Gastroesophageal sphincter (tissue), 4 donors: ENCODE measurements around the gene ZNF681. TPM values are rescaled to one million over a fixed set of nuclear protein-coding genes. Genes with fewer than 3 reads are reported as not detected.
"Not testable (repeated sequence)": the region's sequence is repeated elsewhere in the genome, so short reads cannot be mapped to it uniquely, and the experiment has no call there.

Source experiments
- ATAC-seq: fragments of 150-250 bp; one replicate; pipeline ENCODE4 v1.9.1; 2016; ENCODE audit warnings: mild to moderate bottlenecking, moderate library complexity
- H3K27ac ChIP-seq, 4 donors: fragments of 200-600 bp; sonication (generic) in 3 of 4; 1 replicate in 3 of 4; 2 replicates in 1 of 4; pipeline ENCODE4 v1.5.1; 2016 to 2019
- H3K27me3 ChIP-seq: fragments of 200-600 bp; sonication (generic); one replicate; pipeline ENCODE4 v1.5.1; 2019
- H3K36me3 ChIP-seq, 2 donors: fragments of 200-600 bp; sonication (generic); one replicate each; pipeline ENCODE4 v1.5.1; 2019; ENCODE audit warnings: control low read depth in 1 of 2
- H3K4me1 ChIP-seq, 3 donors: fragments of 200-600 bp; sonication (generic); 1 replicate in 2 of 3; 2 replicates in 1 of 3; pipeline ENCODE4 v1.5.1; 2016 to 2019; ENCODE audit warnings: control low read depth in 2 of 3
- H3K4me3 ChIP-seq, 2 donors: fragments of 200-600 bp; sonication (generic); one replicate each; pipeline ENCODE4 v1.5.1; 2019; ENCODE audit warnings: mild to moderate bottlenecking in 1 of 2, moderate library complexity in 1 of 2
- H3K9me3 ChIP-seq, 3 donors: fragments of 200-600 bp; sonication (generic); one replicate each; pipeline ENCODE4 v1.5.1; 2017 to 2019; ENCODE audit warnings: control low read depth in 2 of 3
- EP300 ChIP-seq: sonication (generic); formaldehyde crosslinking; IDR thresholded peaks from one replicate; pipeline ENCODE4 v1.6.1; 2017; ENCODE audit warnings: antibody characterized with exemption, mild to moderate bottlenecking
- POLR2A ChIP-seq, 2 donors: fragments of 450-650 bp; IDR thresholded peaks; one replicate each; pipeline ENCODE4 v1.6.1; 2017; ENCODE audit warnings: antibody characterized with exemption in 2 of 2, mild to moderate bottlenecking in 2 of 2, moderate library complexity in 1 of 2
- POLR2AphosphoS5 ChIP-seq: sonication (generic); formaldehyde crosslinking; IDR thresholded peaks from one replicate; pipeline ENCODE4 v1.6.1; 2017; ENCODE audit warnings: antibody characterized with exemption
- WGBS, 2 donors: methylation state at CpG; one replicate each; pipeline ENCODE4 v1.1.5; 2018; ENCODE audit warnings: low coverage in 1 of 2; 5-methylcytosine and 5-hydroxymethylcytosine counted together
- total RNA-seq, 4 donors: library from RNA; depleted of rRNA; stranded (reverse); fragments of >200 nt; gene quantifications; one replicate each; pipeline ENCODE4 v1.1.0, GENCODE V29; 2016
- TF ChIP-seq, protein P1 (sequence below), 4 experiments: fragments of 200-600 bp in 2 of 4; fragments of 450-650 bp in 2 of 4; sonication (generic) in 1 of 4; IDR thresholded peaks; one replicate each; pipeline ENCODE4 v1.5.1; 2017 to 2019; ENCODE audit warnings: antibody characterized with exemption in 4 of 4, mild to moderate bottlenecking in 2 of 4, moderate library complexity in 2 of 4

ZNF681 gene
- total RNA-seq, 4 donors from 2014 or later: 0.78 to 1.7 (median 0.92) TPM

DNA sequence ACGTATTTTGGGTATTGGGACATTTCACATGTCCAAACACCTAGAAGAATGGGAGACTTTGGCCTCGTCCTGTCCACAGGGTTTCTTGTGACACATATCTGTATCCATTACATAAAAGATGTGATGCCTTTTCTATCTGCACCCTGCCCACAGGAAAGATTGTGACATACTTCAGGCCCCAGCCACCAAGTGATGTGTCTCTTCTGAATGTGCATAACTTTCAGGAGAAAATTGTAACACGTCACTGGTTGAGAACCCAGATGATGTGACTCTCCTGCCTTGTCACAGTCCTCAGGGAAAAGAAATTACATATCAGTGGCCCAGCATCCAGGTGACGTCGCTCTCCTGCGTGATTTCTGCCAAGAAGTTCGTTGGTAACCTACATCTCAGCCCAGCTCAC, 21.0 kb upstream of the ZNF681 start:
- Histone ChIP-seq H3K27me3 (no peaks in the 10 kb centered on the region), H3K36me3 (no peaks in the 10 kb centered on the region), H3K27ac (no peak overlapping the region), H3K4me1 (no peaks in the 10 kb centered on the region), H3K9me3 (no peaks in the 10 kb centered on the region), H3K4me3 (no peak overlapping the region)
- ATAC-seq: no peak
- 81 to 91% methylated on average over 2 to 7 of the region's 7 CpGs for WGBS, 2 donors
- TF ChIP-seq POLR2A (IDR thresholded peaks at IDR 0.05) (no peak), EP300 (no peak), POLR2AphosphoS5 (no peak)
- TF ChIP-seq, protein P1, sequence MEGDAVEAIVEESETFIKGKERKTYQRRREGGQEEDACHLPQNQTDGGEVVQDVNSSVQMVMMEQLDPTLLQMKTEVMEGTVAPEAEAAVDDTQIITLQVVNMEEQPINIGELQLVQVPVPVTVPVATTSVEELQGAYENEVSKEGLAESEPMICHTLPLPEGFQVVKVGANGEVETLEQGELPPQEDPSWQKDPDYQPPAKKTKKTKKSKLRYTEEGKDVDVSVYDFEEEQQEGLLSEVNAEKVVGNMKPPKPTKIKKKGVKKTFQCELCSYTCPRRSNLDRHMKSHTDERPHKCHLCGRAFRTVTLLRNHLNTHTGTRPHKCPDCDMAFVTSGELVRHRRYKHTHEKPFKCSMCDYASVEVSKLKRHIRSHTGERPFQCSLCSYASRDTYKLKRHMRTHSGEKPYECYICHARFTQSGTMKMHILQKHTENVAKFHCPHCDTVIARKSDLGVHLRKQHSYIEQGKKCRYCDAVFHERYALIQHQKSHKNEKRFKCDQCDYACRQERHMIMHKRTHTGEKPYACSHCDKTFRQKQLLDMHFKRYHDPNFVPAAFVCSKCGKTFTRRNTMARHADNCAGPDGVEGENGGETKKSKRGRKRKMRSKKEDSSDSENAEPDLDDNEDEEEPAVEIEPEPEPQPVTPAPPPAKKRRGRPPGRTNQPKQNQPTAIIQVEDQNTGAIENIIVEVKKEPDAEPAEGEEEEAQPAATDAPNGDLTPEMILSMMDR (IDR thresholded peaks at IDR 0.05): no peak

DNA sequence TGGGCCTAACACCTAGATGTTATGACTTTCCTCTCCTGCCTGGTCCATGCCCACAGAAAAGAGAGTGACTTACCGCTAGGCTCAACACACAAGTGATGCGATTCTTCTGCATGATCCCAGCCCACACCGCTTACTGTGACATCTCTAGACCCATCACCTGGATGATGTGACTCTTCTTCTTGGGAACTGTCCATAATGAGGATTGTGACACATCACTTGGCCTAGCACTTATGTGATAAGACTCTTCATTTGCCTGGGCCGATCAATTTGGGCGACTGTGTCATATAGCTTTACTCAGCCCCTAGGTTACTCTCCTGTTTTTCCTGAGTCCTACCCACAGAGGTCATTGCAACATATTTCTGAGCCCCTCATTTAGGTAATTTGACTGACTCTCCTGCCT, 19.9 kb upstream of the ZNF681 start:
- Histone ChIP-seq H3K4me3 (no peak overlapping the region), H3K27ac (no peak overlapping the region), H3K36me3 (no peaks in the 10 kb centered on the region), H3K4me1 (no peaks in the 10 kb centered on the region), H3K27me3 (no peaks in the 10 kb centered on the region), H3K9me3 (no peaks in the 10 kb centered on the region)
- TF ChIP-seq EP300: no peak
- TF ChIP-seq, protein P1 (IDR thresholded peaks at IDR 0.05): no peak
- no peak for TF ChIP-seq POLR2A (IDR thresholded peaks at IDR 0.05)
- TF ChIP-seq POLR2AphosphoS5: no peak
- ATAC-seq: no peak
- 100% methylated on average over 2 to 5 of the region's 5 CpGs for WGBS, 2 donors

DNA sequence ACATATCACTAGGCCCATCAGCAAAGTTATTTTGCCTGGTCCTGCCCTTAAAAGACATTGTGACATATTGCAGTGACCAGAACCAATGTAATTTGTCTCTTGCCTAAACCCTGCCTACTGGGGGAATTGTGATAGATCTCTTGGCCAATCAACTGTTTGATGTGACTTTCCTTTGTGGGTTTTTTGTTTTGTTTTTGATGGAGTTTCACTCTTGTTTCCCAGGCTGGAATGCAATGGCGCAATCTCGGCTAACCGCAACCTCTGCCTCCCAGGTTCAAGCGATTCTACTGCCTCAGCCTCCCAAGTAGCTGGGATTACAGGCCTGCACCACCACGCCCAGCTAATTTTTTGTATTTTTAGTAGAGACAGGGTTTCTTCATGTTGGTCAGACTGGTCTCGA, 19.3 kb upstream of the ZNF681 start:
- not testable (repeated sequence) for ATAC-seq, H3K4me3 ChIP-seq, H3K9me3 ChIP-seq, H3K27me3 ChIP-seq, H3K36me3 ChIP-seq, H3K27ac ChIP-seq, H3K4me1 ChIP-seq
- 93 to 100% methylated on average over 2 to 5 of the region's 6 CpGs for WGBS, 2 donors

DNA sequence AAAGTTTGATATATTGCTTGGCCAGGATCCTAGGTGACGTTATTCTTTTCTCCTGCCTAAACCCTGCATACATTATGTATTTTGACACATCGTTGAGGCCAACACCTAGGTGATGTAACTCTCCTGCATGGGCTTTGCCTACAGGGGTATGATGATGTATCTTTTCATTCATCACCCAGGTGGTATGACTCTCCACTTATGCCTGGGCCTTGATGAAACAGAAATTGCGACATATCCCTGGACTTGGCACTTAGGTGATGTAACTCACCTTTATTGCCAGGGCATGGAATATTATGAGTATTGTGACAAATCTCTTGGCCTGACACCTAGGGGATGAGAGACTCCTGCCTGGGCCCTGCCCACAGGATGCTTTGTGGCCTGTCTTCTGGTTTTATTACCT, 18.5 kb upstream of the ZNF681 start:
- H3K4me1 ChIP-seq: no peaks in the 10 kb centered on the region
- ATAC-seq: no peak
- H3K27ac ChIP-seq: no peak overlapping the region
- H3K36me3 ChIP-seq: no peaks in the 10 kb centered on the region
- no peak overlapping the region for H3K4me3 ChIP-seq
- H3K27me3 ChIP-seq: no peaks in the 10 kb centered on the region
- no peaks in the 10 kb centered on the region for H3K9me3 ChIP-seq
- WGBS, 2 donors: 81 to 90% methylated on average over 2 of the region's 3 CpGs
- no peak for TF ChIP-seq POLR2AphosphoS5
- TF ChIP-seq POLR2A (IDR thresholded peaks at IDR 0.05): no peak
- TF ChIP-seq, protein P1 (IDR thresholded peaks at IDR 0.05): no peak
- no peak for TF ChIP-seq EP300

DNA sequence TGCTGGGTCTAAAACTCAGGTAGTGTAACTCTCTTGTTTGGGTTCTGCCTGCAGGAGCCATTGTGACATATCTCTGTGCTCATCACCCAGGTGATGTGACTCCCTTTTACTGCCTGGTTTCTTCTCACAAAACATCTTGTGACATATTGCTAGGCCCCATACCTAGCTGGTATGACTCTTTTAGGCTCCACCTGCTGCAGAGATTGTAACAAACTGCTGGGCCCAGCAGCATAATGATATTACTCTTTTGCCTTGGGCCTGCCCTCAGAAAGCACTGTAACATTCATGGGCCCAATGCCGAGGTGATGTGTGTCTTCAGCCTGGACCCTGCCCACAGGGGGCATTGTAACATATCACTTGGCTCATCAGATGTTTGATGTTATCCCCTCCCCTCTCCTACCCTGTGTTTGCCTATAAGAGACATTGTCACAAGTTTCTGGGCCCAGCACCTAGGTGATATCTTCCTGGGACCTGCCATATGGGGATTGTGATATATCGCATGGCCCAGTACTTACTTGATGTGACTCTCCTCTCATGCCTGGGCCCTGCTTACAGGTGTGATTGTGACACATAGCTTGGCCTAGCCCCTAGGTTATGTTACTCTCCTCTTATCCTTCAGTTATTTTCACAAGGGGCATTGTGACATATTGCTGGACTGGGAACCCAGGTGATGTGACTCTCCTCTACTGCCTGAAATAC, 18.0 kb upstream of the ZNF681 start:
- Histone ChIP-seq H3K36me3 (no peaks in the 10 kb centered on the region), H3K4me1 (no peaks in the 10 kb centered on the region), H3K27me3 (no peaks in the 10 kb centered on the region), H3K9me3 (no peaks in the 10 kb centered on the region), H3K27ac (no peak overlapping the region), H3K4me3 (no peak overlapping the region)
- no peak for TF ChIP-seq EP300
- TF ChIP-seq POLR2AphosphoS5: no peak
- no peak for TF ChIP-seq POLR2A (IDR thresholded peaks at IDR 0.05)
- TF ChIP-seq, protein P1 (IDR thresholded peaks at IDR 0.05): no peak
- WGBS, 2 donors: 92% methylated on average over 1 of the region's 2 CpGs; no CpG with 5 or more reads in 1 of the 2 donors
- ATAC-seq: no peak
